HG03442 (cell line): ENCODE data around the gene ZBTB38.

ENCODE experiments used
- ATAC-seq: cut with Tn5 transposase; IDR thresholded peaks from one replicate; pipeline ENCODE4 v1.9.1; 2021; ENCODE audit warnings: mild to moderate bottlenecking, moderate library complexity; ENCODE audit not compliant: unreplicated experiment

The ZBTB38 gene

GRCh38 chr3:141337991-141338390 is 30.3 kb upstream of the ZBTB38 start:
- no peak for ATAC-seq

- no peak for ATAC-seq
These were observed 29.4 kb upstream of the ZBTB38 start for GRCh38 chr3:141338881-141339280.

- no peak for ATAC-seq
These were observed 26.8 kb upstream of the ZBTB38 start for GRCh38 chr3:141341536-141341935.

GRCh38 chr3:141342386-141342785 is 25.9 kb upstream of the ZBTB38 start:
- no peak for ATAC-seq

GRCh38 chr3:141343077-141343476 is 25.2 kb upstream of the ZBTB38 start:
- ATAC-seq, result no peak

GRCh38 chr3:141343865-141344271 is 24.4 kb upstream of the ZBTB38 start:
- ATAC-seq, result no peak

- no peak for ATAC-seq
These were observed 22.8 kb upstream of the ZBTB38 start for GRCh38 chr3:141345528-141345927.

- ATAC-seq, result no peak
These were observed 22.3 kb upstream of the ZBTB38 start for GRCh38 chr3:141346007-141346406.

GRCh38 chr3:141346418-141346817 is 21.9 kb upstream of the ZBTB38 start:
- no peak for ATAC-seq

GRCh38 chr3:141346839-141347238 is 21.5 kb upstream of the ZBTB38 start:
- no peak for ATAC-seq

GRCh38 chr3:141348837-141349236 is 19.5 kb upstream of the ZBTB38 start:
- ATAC-seq, result no peak

GRCh38 chr3:141349711-141350110 is 18.6 kb upstream of the ZBTB38 start:
- ATAC-seq, result no peak

- ATAC-seq, result no peak
These were observed 17.6 kb upstream of the ZBTB38 start for GRCh38 chr3:141350666-141351065.

- no peak for ATAC-seq
These were observed 15.9 kb upstream of the ZBTB38 start for GRCh38 chr3:141352262-141352984.

- no peak for ATAC-seq
These were observed 14.4 kb upstream of the ZBTB38 start for GRCh38 chr3:141353652-141354495.

- no peak for ATAC-seq
These were observed 13.8 kb upstream of the ZBTB38 start for GRCh38 chr3:141354517-141354916.

GRCh38 chr3:141355242-141355641 is 13.1 kb upstream of the ZBTB38 start:
- ATAC-seq, result no peak

- ATAC-seq, result no peak
These were observed 12.3 kb upstream of the ZBTB38 start for GRCh38 chr3:141356046-141356445.

- ATAC-seq, result peak; percentile 69
These were observed 7.3 kb upstream of the ZBTB38 start for GRCh38 chr3:141360888-141361598.

GRCh38 chr3:141362736-141363135 is 5.6 kb upstream of the ZBTB38 start:
- no peak for ATAC-seq

GRCh38 chr3:141365201-141365600 is 3.1 kb upstream of the ZBTB38 start:
- ATAC-seq, result no peak
